ENCODE measurements around the gene CD207. TPM values are rescaled to one million over a fixed set of nuclear protein-coding genes. Genes with fewer than 3 reads are reported as not detected.

CD207 gene
- polyA plus RNA-seq, 1 experiment, result not detected

DNA sequence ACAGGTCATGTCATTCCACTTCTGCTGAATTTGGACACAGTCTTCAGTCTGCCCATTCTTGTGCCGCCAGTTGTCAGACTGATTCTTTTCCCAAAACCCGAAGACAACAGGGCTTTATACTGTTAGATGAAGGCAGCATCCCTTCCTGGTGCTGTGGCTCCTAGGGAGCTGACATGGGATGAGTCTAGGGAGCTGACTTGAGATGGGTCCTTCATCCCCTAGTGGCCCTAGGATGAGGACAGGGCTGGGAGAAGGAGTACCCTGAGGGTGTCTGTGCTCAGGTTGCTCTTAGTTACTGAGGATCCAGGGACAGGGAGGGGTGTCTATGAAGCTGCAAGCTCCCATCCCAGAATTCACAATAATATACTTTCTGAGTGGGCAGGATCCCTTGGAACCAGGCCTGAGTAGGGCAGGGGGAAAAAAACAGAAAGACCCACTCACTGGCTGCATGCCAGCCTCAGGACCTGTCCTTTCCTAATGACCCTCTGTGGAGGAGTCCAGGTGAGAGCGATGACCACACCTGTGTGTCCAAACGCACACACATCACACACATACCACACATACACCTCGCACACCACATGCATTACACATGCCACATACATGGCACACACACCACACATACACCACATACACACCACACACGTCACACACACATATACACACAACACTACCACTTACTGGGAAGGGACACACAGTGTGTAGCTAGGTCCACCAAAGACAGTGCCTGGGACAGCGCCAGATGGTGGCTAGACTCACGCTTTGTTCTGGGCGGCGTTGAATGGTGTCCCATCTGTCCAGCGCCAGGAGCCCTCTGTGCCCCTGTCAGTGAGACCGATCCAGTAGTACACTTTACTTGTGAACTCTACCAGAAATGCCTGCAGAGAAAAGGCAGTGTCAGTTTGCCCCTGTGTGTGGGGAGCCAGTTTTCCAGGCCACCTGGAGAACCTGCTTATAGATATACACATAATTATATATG lies 26.3 kb downstream of the CD207 start:
- H3K27ac ChIP-seq (ENCODE audit: low read depth, low read length), result no peak overlapping the region
- peaks cover 3% of the 10 kb centered on the region; the same call in 1 of the 2 replicates for H3K9me3 ChIP-seq (ENCODE audit: control insufficient read depth, insufficient read depth, low read length)
- no peak for DNase-seq (ENCODE audit: low read depth, low spot score)
- no peaks in the 10 kb centered on the region for H3K27me3 ChIP-seq (ENCODE audit: control insufficient read depth, insufficient read depth, low read length)
- no peak overlapping the region for H3K4me3 ChIP-seq (ENCODE audit: low read depth, low read length)
- TF ChIP-seq, protein P1, sequence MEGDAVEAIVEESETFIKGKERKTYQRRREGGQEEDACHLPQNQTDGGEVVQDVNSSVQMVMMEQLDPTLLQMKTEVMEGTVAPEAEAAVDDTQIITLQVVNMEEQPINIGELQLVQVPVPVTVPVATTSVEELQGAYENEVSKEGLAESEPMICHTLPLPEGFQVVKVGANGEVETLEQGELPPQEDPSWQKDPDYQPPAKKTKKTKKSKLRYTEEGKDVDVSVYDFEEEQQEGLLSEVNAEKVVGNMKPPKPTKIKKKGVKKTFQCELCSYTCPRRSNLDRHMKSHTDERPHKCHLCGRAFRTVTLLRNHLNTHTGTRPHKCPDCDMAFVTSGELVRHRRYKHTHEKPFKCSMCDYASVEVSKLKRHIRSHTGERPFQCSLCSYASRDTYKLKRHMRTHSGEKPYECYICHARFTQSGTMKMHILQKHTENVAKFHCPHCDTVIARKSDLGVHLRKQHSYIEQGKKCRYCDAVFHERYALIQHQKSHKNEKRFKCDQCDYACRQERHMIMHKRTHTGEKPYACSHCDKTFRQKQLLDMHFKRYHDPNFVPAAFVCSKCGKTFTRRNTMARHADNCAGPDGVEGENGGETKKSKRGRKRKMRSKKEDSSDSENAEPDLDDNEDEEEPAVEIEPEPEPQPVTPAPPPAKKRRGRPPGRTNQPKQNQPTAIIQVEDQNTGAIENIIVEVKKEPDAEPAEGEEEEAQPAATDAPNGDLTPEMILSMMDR (IDR thresholded peaks at IDR 0.05; ENCODE audit: low read depth, low read length), result no peak
- ChIA-PET CTCF (no interaction called here), POLR2A (no interaction called here)

GRCh38 chr2:70807828-70808118 lies 27.8 kb downstream of the CD207 start:
- no peak for DNase-seq (ENCODE audit: low read depth, low spot score)
- Histone ChIP-seq H3K27me3 (ENCODE audit: control insufficient read depth, insufficient read depth, low read length) (no peaks in the 10 kb centered on the region), H3K9me3 (ENCODE audit: control insufficient read depth, insufficient read depth, low read length) (peaks cover 3% of the 10 kb centered on the region; the same call in 1 of the 2 replicates), H3K4me3 (ENCODE audit: low read depth, low read length) (no peak overlapping the region), H3K27ac (ENCODE audit: low read depth, low read length) (no peak overlapping the region)
- ChIA-PET POLR2A (no interaction called here), CTCF (no interaction called here)
- TF ChIP-seq, protein P1 (IDR thresholded peaks at IDR 0.05; ENCODE audit: low read depth, low read length), result no peak

DNA sequence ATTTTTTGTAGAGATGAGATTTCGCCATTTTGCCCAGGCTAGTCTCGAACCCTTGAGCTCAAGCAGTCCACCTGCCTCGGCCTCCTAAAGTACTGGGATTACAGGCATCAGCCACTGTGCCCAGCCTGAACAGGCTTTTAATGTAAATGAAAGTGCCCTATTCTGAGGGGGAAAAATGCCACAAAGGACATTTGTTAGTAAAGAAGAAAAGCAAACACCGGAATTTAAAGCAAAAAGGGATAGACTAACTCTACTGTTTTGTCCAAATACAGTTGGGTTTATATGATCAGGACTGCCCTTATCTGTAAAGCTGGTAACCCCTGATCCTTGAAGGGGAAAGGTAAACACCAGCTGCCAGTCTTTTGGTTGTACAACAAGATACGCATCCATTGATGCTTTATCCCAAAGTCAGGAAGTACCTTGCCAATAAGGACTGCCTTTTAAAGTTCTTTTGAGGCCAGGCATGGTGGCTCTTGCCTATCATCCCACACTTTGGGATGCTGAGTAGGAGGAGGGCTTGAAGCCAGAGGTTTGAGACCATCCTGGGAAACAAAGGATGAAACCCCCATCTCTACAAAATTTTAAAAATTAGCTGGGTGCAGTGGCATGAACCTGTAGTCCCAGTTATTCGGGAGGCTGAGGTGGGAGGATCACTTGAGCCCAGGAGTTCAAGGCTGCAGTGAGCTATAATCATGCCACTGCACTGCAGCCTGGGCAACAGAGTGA lies 28.4 kb downstream of the CD207 start:
- no peak overlapping the region for H3K4me3 ChIP-seq (ENCODE audit: low read depth, low read length)
- TF ChIP-seq, protein P1 (IDR thresholded peaks at IDR 0.05; ENCODE audit: low read depth, low read length), result no peak
- peaks cover 3% of the 10 kb centered on the region; the same call in 1 of the 2 replicates for H3K9me3 ChIP-seq (ENCODE audit: control insufficient read depth, insufficient read depth, low read length)
- no peak overlapping the region for H3K27ac ChIP-seq (ENCODE audit: low read depth, low read length)
- ChIA-PET CTCF (no interaction called here), POLR2A (no interaction called here)
- DNase-seq (ENCODE audit: low read depth, low spot score), result no peak
- H3K27me3 ChIP-seq (ENCODE audit: control insufficient read depth, insufficient read depth, low read length), result no peaks in the 10 kb centered on the region

DNA sequence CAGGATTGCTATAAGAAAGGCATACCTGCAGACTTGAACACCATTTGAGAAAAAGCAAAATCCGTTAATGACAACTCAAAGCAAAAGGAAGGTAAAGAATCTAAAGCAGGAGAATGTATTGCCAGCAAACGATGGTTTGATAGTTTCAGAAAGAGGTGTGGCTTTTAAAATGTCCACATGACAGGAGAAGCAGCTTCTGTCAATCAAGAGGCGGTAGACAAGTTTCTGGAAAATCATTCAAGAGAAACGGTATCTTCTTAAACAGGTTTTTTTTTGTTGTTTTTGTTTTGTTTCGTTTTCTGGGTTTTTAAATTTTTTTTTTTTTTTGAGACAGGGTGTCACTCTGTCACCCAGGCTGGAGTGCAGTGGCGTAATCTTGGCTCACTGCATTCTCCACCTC lies 29.0 kb downstream of the CD207 start:
- no peaks in the 10 kb centered on the region for H3K27me3 ChIP-seq (ENCODE audit: control insufficient read depth, insufficient read depth, low read length)
- DNase-seq (ENCODE audit: low read depth, low spot score), result no peak
- H3K27ac ChIP-seq (ENCODE audit: low read depth, low read length), result no peak overlapping the region
- ChIA-PET CTCF (no interaction called here), POLR2A (no interaction called here)
- peaks cover 3% of the 10 kb centered on the region; the same call in 1 of the 2 replicates for H3K9me3 ChIP-seq (ENCODE audit: control insufficient read depth, insufficient read depth, low read length)
- H3K4me3 ChIP-seq (ENCODE audit: low read depth, low read length), result no peak overlapping the region
- TF ChIP-seq, protein P1 (IDR thresholded peaks at IDR 0.05; ENCODE audit: low read depth, low read length), result no peak

- Histone ChIP-seq H3K9me3 (ENCODE audit: control insufficient read depth, insufficient read depth, low read length) (peaks cover 3% of the 10 kb centered on the region; the same call in 1 of the 2 replicates), H3K27ac (ENCODE audit: low read depth, low read length) (no peak overlapping the region), H3K4me3 (ENCODE audit: low read depth, low read length) (no peak overlapping the region), H3K27me3 (ENCODE audit: control insufficient read depth, insufficient read depth, low read length) (no peaks in the 10 kb centered on the region)
- DNase-seq (ENCODE audit: low read depth, low spot score), result no peak
- TF ChIP-seq, protein P1 (IDR thresholded peaks at IDR 0.05; ENCODE audit: low read depth, low read length), result no peak
- ChIA-PET CTCF (no interaction called here), POLR2A (no interaction called here)
Observed at GRCh38 chr2:70806013-70806412, 29.6 kb downstream of the CD207 start.
